ENCODE data around the gene PLEKHG4B. TPM values are rescaled to one million over a fixed set of nuclear protein-coding genes. Genes with fewer than 3 reads are reported as not detected.
"Not testable (repeated sequence)": the region's sequence is repeated elsewhere in the genome, so short reads cannot be mapped to it uniquely, and the experiment has no call there.

PLEKHG4B gene
- total and polyA plus RNA-seq, 3 experiments from 2014 or later = not detected

GRCh38 chr5:192970-193831, 101.2 kb downstream of the PLEKHG4B start:
- peak overlapping the region in 1 of 8 donors; percentile 65 for H3K27ac Mint-ChIP-seq

GRCh38 chr5:194102-194501, 102.1 kb downstream of the PLEKHG4B start:
- ChIA-PET POLR2A (no interaction called here), CTCF (no interaction called here)
- Histone ChIP-seq H3K27ac (ENCODE audit: low read depth, low read length) (no peak overlapping the region), H3K9me3 (ENCODE audit: low read length) (no peaks in the 10 kb centered on the region), H3K27me3 (ENCODE audit: insufficient read depth, low read length, poor library complexity, severe bottlenecking) (no peaks in the 10 kb centered on the region), H3K4me3 (ENCODE audit: low read length) (no peak overlapping the region), H3K4me1 (ENCODE audit: insufficient read depth, low read length) (no peaks in the 10 kb centered on the region), H3K36me3 (ENCODE audit: insufficient read depth, low read length) (no peaks in the 10 kb centered on the region)
- Mint-ChIP-seq H3K4me1 (peaks cover 0 to 2% (median under 1%) of the 10 kb centered on the region in 3 donors), H3K4me3 (no peak overlapping the region), H3K36me3 (no peaks in the 10 kb centered on the region), H3K27me3 (peaks cover 0 to 6% of the 10 kb centered on the region in 2 donors), H3K9me3 (no peaks in the 10 kb centered on the region), H3K27ac (no peak overlapping the region)
- DNase-seq = no peak

More at GRCh38 chr5:192970-193831, 101.2 kb downstream of the PLEKHG4B start:
- Mint-ChIP-seq H3K27me3 (peaks cover 3 to 12% of the 10 kb centered on the region in 2 donors), H3K4me3 (no peak overlapping the region), H3K9me3 (no peaks in the 10 kb centered on the region), H3K36me3 (no peaks in the 10 kb centered on the region), H3K4me1 (peaks cover 6 to 9% (median 8%) of the 10 kb centered on the region in 3 donors)
- H3K9me3 ChIP-seq (ENCODE audit: low read length) = no peaks in the 10 kb centered on the region
- H3K36me3 ChIP-seq (ENCODE audit: insufficient read depth, low read length) = no peaks in the 10 kb centered on the region
- H3K4me1 ChIP-seq (ENCODE audit: insufficient read depth, low read length) = peaks cover 3% of the 10 kb centered on the region
- ChIA-PET POLR2A (no interaction called here), CTCF (no interaction called here)
- no peak overlapping the region for H3K27ac ChIP-seq (ENCODE audit: low read depth, low read length)
- no peak for DNase-seq
- H3K27me3 ChIP-seq (ENCODE audit: insufficient read depth, low read length, poor library complexity, severe bottlenecking) = peaks cover under 1% of the 10 kb centered on the region
- H3K4me3 ChIP-seq (ENCODE audit: low read length) = no peak overlapping the region

GRCh38 chr5:194603-195209, 102.7 kb downstream of the PLEKHG4B start:
- H3K4me3 ChIP-seq (ENCODE audit: low read length) = no peak overlapping the region
- H3K4me1 ChIP-seq (ENCODE audit: insufficient read depth, low read length) = no peaks in the 10 kb centered on the region
- Mint-ChIP-seq H3K27me3 (peaks cover 0 to 6% of the 10 kb centered on the region in 2 donors), H3K4me3 (no peak overlapping the region), H3K4me1 (peaks cover 0 to 2% (median 0%) of the 10 kb centered on the region in 3 donors), H3K36me3 (no peaks in the 10 kb centered on the region), H3K9me3 (no peaks in the 10 kb centered on the region), H3K27ac (no peak overlapping the region)
- H3K27me3 ChIP-seq (ENCODE audit: insufficient read depth, low read length, poor library complexity, severe bottlenecking) = no peaks in the 10 kb centered on the region
- no peak for DNase-seq
- H3K36me3 ChIP-seq (ENCODE audit: insufficient read depth, low read length) = no peaks in the 10 kb centered on the region
- H3K9me3 ChIP-seq (ENCODE audit: low read length) = no peaks in the 10 kb centered on the region
- H3K27ac ChIP-seq (ENCODE audit: low read depth, low read length) = no peak overlapping the region
- POLR2A ChIA-PET = no interaction called here
- CTCF ChIA-PET = no interaction called here

GRCh38 chr5:195401-196160, 103.6 kb downstream of the PLEKHG4B start:
- no peaks in the 10 kb centered on the region for H3K9me3 Mint-ChIP-seq
- no peaks in the 10 kb centered on the region for H3K27me3 ChIP-seq (ENCODE audit: insufficient read depth, low read length, poor library complexity, severe bottlenecking)
- ChIA-PET CTCF (no interaction called here), POLR2A (no interaction called here)
- no peaks in the 10 kb centered on the region for H3K9me3 ChIP-seq (ENCODE audit: low read length)
- no peak for DNase-seq
- H3K4me3 Mint-ChIP-seq = no peak overlapping the region
- peaks cover 0 to 4% (median 0%) of the 10 kb centered on the region in 3 donors for H3K36me3 Mint-ChIP-seq
- H3K27ac ChIP-seq (ENCODE audit: low read depth, low read length) = no peak overlapping the region
- H3K4me1 ChIP-seq (ENCODE audit: insufficient read depth, low read length) = no peaks in the 10 kb centered on the region
- H3K36me3 ChIP-seq (ENCODE audit: insufficient read depth, low read length) = no peaks in the 10 kb centered on the region
- H3K4me1 Mint-ChIP-seq = peaks cover 0 to 2% (median 0%) of the 10 kb centered on the region in 3 donors
- no peak overlapping the region for H3K4me3 ChIP-seq (ENCODE audit: low read length)
- peaks cover 0 to 6% of the 10 kb centered on the region in 2 donors for H3K27me3 Mint-ChIP-seq
- H3K27ac Mint-ChIP-seq = no peak overlapping the region

- ChIA-PET POLR2A (no interaction called here), CTCF (no interaction called here)
- Mint-ChIP-seq H3K9me3 (no peaks in the 10 kb centered on the region), H3K27me3 (peaks cover 0 to 6% of the 10 kb centered on the region in 2 donors), H3K27ac (no peak overlapping the region), H3K36me3 (peaks cover 0 to 8% (median 2%) of the 10 kb centered on the region in 3 donors), H3K4me1 (peaks cover 0 to 2% (median 0%) of the 10 kb centered on the region in 3 donors), H3K4me3 (no peak overlapping the region)
- no peaks in the 10 kb centered on the region for H3K36me3 ChIP-seq (ENCODE audit: insufficient read depth, low read length)
- H3K27ac ChIP-seq (ENCODE audit: low read depth, low read length) = no peak overlapping the region
- no peaks in the 10 kb centered on the region for H3K4me1 ChIP-seq (ENCODE audit: insufficient read depth, low read length)
- DNase-seq = no peak
- no peaks in the 10 kb centered on the region for H3K27me3 ChIP-seq (ENCODE audit: insufficient read depth, low read length, poor library complexity, severe bottlenecking)
- H3K4me3 ChIP-seq (ENCODE audit: low read length) = no peak overlapping the region
- no peaks in the 10 kb centered on the region for H3K9me3 ChIP-seq (ENCODE audit: low read length)
Observed at GRCh38 chr5:196350-196749, 104.4 kb downstream of the PLEKHG4B start.

GRCh38 chr5:197031-197430, 105.1 kb downstream of the PLEKHG4B start:
- H3K4me3 ChIP-seq (ENCODE audit: low read length); POLR2A ChIA-PET; H3K27me3 Mint-ChIP-seq; H3K27ac Mint-ChIP-seq; CTCF ChIA-PET; H3K4me1 ChIP-seq (ENCODE audit: insufficient read depth, low read length); H3K36me3 ChIP-seq (ENCODE audit: insufficient read depth, low read length); H3K9me3 ChIP-seq (ENCODE audit: low read length); H3K27me3 ChIP-seq (ENCODE audit: insufficient read depth, low read length, poor library complexity, severe bottlenecking); H3K27ac ChIP-seq (ENCODE audit: low read depth, low read length); H3K9me3 Mint-ChIP-seq; H3K4me3 Mint-ChIP-seq; DNase-seq; H3K4me1 Mint-ChIP-seq: not testable (repeated sequence)
- peaks cover 0 to 12% (median 2%) of the 10 kb centered on the region in 3 donors for H3K36me3 Mint-ChIP-seq

GRCh38 chr5:197892-198489, 106.0 kb downstream of the PLEKHG4B start:
- POLR2A ChIA-PET = no interaction called here
- Histone ChIP-seq H3K4me1 (ENCODE audit: insufficient read depth, low read length) (no peaks in the 10 kb centered on the region), H3K27ac (ENCODE audit: low read depth, low read length) (no peak overlapping the region), H3K4me3 (ENCODE audit: low read length) (no peak overlapping the region), H3K9me3 (ENCODE audit: low read length) (no peaks in the 10 kb centered on the region), H3K36me3 (ENCODE audit: insufficient read depth, low read length) (no peaks in the 10 kb centered on the region), H3K27me3 (ENCODE audit: insufficient read depth, low read length, poor library complexity, severe bottlenecking) (no peaks in the 10 kb centered on the region)
- Mint-ChIP-seq H3K36me3 (peaks cover 0 to 16% (median 2%) of the 10 kb centered on the region in 3 donors), H3K27me3 (no peaks in the 10 kb centered on the region), H3K27ac (no peak overlapping the region), H3K4me3 (no peak overlapping the region), H3K9me3 (no peaks in the 10 kb centered on the region), H3K4me1 (peaks cover 0 to 2% (median 0%) of the 10 kb centered on the region in 3 donors)
- CTCF ChIA-PET = no interaction called here
- DNase-seq = no peak

All from CD8-positive, alpha-beta memory T cell (primary cell).